ENCODE measurements around the gene NELL1. TPM values are rescaled to one million over a fixed set of nuclear protein-coding genes. Genes with fewer than 3 reads are reported as not detected.
"Not testable (repeated sequence)": the region's sequence is repeated elsewhere in the genome, so short reads cannot be mapped to it uniquely, and the experiment has no call there.

Gene NELL1
- polyA plus RNA-seq, 1 experiment = not detected

GRCh38 chr11:21132146-21132720 is 462.8 kb downstream of the NELL1 start:
- H3K27ac ChIP-seq (ENCODE audit: low read depth, low read length) = no peak overlapping the region
- ChIA-PET POLR2A (no interaction called here), CTCF (interaction anchor here (0.5 kb wide), 1 partner anchor 16 kb away, joined by 3 read pairs; no protein-coding TSS in a partner anchor)
- no peak for DNase-seq (ENCODE audit: low read depth, low spot score)
- no peak for TF ChIP-seq CTCF (IDR thresholded peaks at IDR 0.05; ENCODE audit: low read depth, low read length)
- no peaks in the 10 kb centered on the region for H3K27me3 ChIP-seq (ENCODE audit: control insufficient read depth, insufficient read depth, low read length)
- H3K4me3 ChIP-seq (ENCODE audit: low read depth, low read length) = no peak overlapping the region
- H3K9me3 ChIP-seq (ENCODE audit: control insufficient read depth, insufficient read depth, low read length) = peaks cover 19% of the 10 kb centered on the region

GRCh38 chr11:21133244-21133643 is 463.9 kb downstream of the NELL1 start:
- Histone ChIP-seq H3K9me3 (ENCODE audit: control insufficient read depth, insufficient read depth, low read length) (peaks cover 19% of the 10 kb centered on the region), H3K27ac (ENCODE audit: low read depth, low read length) (no peak overlapping the region), H3K27me3 (ENCODE audit: control insufficient read depth, insufficient read depth, low read length) (no peaks in the 10 kb centered on the region), H3K4me3 (ENCODE audit: low read depth, low read length) (no peak overlapping the region)
- DNase-seq (ENCODE audit: low read depth, low spot score) = no peak
- TF ChIP-seq CTCF (IDR thresholded peaks at IDR 0.05; ENCODE audit: low read depth, low read length) = no peak
- ChIA-PET CTCF (no interaction called here), POLR2A (no interaction called here)

GRCh38 chr11:21133722-21134121 is 464.3 kb downstream of the NELL1 start:
- POLR2A ChIA-PET = no interaction called here
- no peak for DNase-seq (ENCODE audit: low read depth, low spot score)
- Histone ChIP-seq H3K9me3 (ENCODE audit: control insufficient read depth, insufficient read depth, low read length) (peaks cover 19% of the 10 kb centered on the region), H3K4me3 (ENCODE audit: low read depth, low read length) (no peak overlapping the region), H3K27ac (ENCODE audit: low read depth, low read length) (no peak overlapping the region), H3K27me3 (ENCODE audit: control insufficient read depth, insufficient read depth, low read length) (no peaks in the 10 kb centered on the region)
- no peak for TF ChIP-seq CTCF (IDR thresholded peaks at IDR 0.05; ENCODE audit: low read depth, low read length)
- CTCF ChIA-PET = no interaction called here

- DNase-seq (ENCODE audit: low read depth, low spot score) = no peak
- Histone ChIP-seq H3K27me3 (ENCODE audit: control insufficient read depth, insufficient read depth, low read length) (no peaks in the 10 kb centered on the region), H3K9me3 (ENCODE audit: control insufficient read depth, insufficient read depth, low read length) (peaks cover 15% of the 10 kb centered on the region), H3K4me3 (ENCODE audit: low read depth, low read length) (no peak overlapping the region), H3K27ac (ENCODE audit: low read depth, low read length) (no peak overlapping the region)
- ChIA-PET POLR2A (no interaction called here), CTCF (no interaction called here)
- no peak for TF ChIP-seq CTCF (IDR thresholded peaks at IDR 0.05; ENCODE audit: low read depth, low read length)
Measured at GRCh38 chr11:21137803-21138202, 468.4 kb downstream of the NELL1 start.

GRCh38 chr11:21141557-21141956 is 472.2 kb downstream of the NELL1 start:
- H3K9me3 ChIP-seq (ENCODE audit: control insufficient read depth, insufficient read depth, low read length); H3K27me3 ChIP-seq (ENCODE audit: control insufficient read depth, insufficient read depth, low read length); H3K4me3 ChIP-seq (ENCODE audit: low read depth, low read length); DNase-seq (ENCODE audit: low read depth, low spot score); POLR2A ChIA-PET; H3K27ac ChIP-seq (ENCODE audit: low read depth, low read length); CTCF ChIA-PET: not testable (repeated sequence)

GRCh38 chr11:21142007-21142406 is 472.6 kb downstream of the NELL1 start:
- CTCF ChIA-PET = no interaction called here
- TF ChIP-seq CTCF (IDR thresholded peaks at IDR 0.05; ENCODE audit: low read depth, low read length) = no peak
- Histone ChIP-seq H3K9me3 (ENCODE audit: control insufficient read depth, insufficient read depth, low read length) (peaks cover 3% of the 10 kb centered on the region; the same call in 1 of the 2 replicates), H3K27ac (ENCODE audit: low read depth, low read length) (no peak overlapping the region), H3K27me3 (ENCODE audit: control insufficient read depth, insufficient read depth, low read length) (no peaks in the 10 kb centered on the region), H3K4me3 (ENCODE audit: low read depth, low read length) (no peak overlapping the region)
- POLR2A ChIA-PET = no interaction called here
- no peak for DNase-seq (ENCODE audit: low read depth, low spot score)
